HepG2 (cell line): Measurements from ENCODE around the gene MKNK1. TPM values are rescaled to one million over a fixed set of nuclear protein-coding genes. Genes with fewer than 3 reads are reported as not detected.

ENCODE experiments used
- ARNT2 ChIP-seq: sonication (generic); formaldehyde crosslinking; IDR thresholded peaks from 2 replicates; pipeline ENCODE4 v1.8.0; 2022; ENCODE audit warnings: mild to moderate bottlenecking, low read depth, missing genetic modification reagents, moderate library complexity
- FOXP1 ChIP-seq, 2 experiments: fragments of 450-650 bp in 1 of 2; IDR thresholded peaks; 2 replicates each; pipeline ENCODE4 v1.6.1; 2017 to 2018; ENCODE audit warnings: antibody characterized with exemption in 1 of 2
- MBNL3 ChIP-seq: fragments of 250-450 bp; sonication (Bioruptor Pico); conservative IDR thresholded peaks from 2 replicates; pipeline ENCODE4 v1.8.0; 2022; ENCODE audit warnings: mild to moderate bottlenecking, inconsistent platforms
- NONO ChIP-seq, 2 experiments: fragments of 450-650 bp in 1 of 2; sonication (generic) in 1 of 2; formaldehyde crosslinking in 1 of 2; IDR thresholded peaks in 1 of 2; conservative IDR thresholded peaks in 1 of 2; 2 replicates each; pipeline versions ENCODE4 v1.6.1 to v1.8.0; 2017 to 2022; ENCODE audit warnings: mild to moderate bottlenecking in 1 of 2, missing genetic modification reagents in 1 of 2, moderate library complexity in 1 of 2
- REL ChIP-seq: sonication (generic); formaldehyde crosslinking; conservative IDR thresholded peaks from 2 replicates; pipeline ENCODE4 v1.8.0; 2022; ENCODE audit warnings: mild to moderate bottlenecking, missing genetic modification reagents, moderate library complexity
- RXRB ChIP-seq: IDR thresholded peaks from 2 replicates; pipeline ENCODE4 v1.6.1; 2016; ENCODE audit warnings: borderline replicate concordance, missing genetic modification reagents, missing compliant biosample characterization
- TAF15 ChIP-seq: fragments of 200-400 bp; formaldehyde crosslinking; IDR thresholded peaks from one replicate; pipeline ENCODE4 v1.6.1; 2018; ENCODE audit warnings: mild to moderate bottlenecking, low read depth, low read length; ENCODE audit not compliant: poor library complexity, severe bottlenecking
- TP53 ChIP-seq: sonication (generic); formaldehyde crosslinking; conservative IDR thresholded peaks from 2 replicates; pipeline ENCODE4 v1.4.0; 2020; ENCODE audit warnings: missing genetic modification reagents
- ZNF484 ChIP-seq: sonication (generic); formaldehyde crosslinking; IDR thresholded peaks from 2 replicates; pipeline ENCODE4 v1.5.1; 2020; ENCODE audit warnings: mild to moderate bottlenecking, low read depth, missing genetic modification reagents, borderline replicate concordance
- polyA plus RNA-seq, 8 experiments: library from polyadenylated mRNA; depleted of rRNA in 3 of 8; stranded (reverse) in 7 of 8; unstranded in 1 of 8; fragments of >200 nt; fragmentation: Illumina TruSeq in 4 of 8; extraction: Trizol in 4 of 8; gene quantifications; 2 replicates each; pipeline versions ENCODE4 v1.2.1 to v1.2.3, GENCODE V29; 2011 to 2016; ENCODE audit warnings: low read depth in 4 of 8, missing spikeins in 1 of 8, mixed read lengths in 1 of 8; ENCODE audit not compliant: insufficient read depth in 1 of 8
- total RNA-seq, 5 experiments: library from RNA; depleted of rRNA; stranded (reverse); fragments of >200 nt; fragmentation: Illumina TruSeq; extraction: Trizol; gene quantifications; 2 replicates each; pipeline ENCODE4 v1.2.3, GENCODE V29; 2016; ENCODE audit warnings: low read depth in 1 of 5
- TF ChIP-seq, protein P1 (sequence below): sonication (generic); formaldehyde crosslinking; IDR thresholded peaks from 2 replicates; pipeline ENCODE4 v1.4.0; 2020; ENCODE audit warnings: mild to moderate bottlenecking, missing genetic modification reagents
- TF ChIP-seq, protein P2 (sequence below): sonication (generic); formaldehyde crosslinking; IDR thresholded peaks from 2 replicates; pipeline ENCODE4 v1.8.0; 2023; ENCODE audit warnings: mild to moderate bottlenecking, missing genetic modification reagents
- TF ChIP-seq, protein P3 (sequence below), 2 experiments: sonication (generic) in 1 of 2; formaldehyde crosslinking in 1 of 2; IDR thresholded peaks; 2 replicates each; pipeline versions ENCODE4 v1.5.1 to v1.6.1; 2011 to 2020; ENCODE audit warnings: borderline replicate concordance in 1 of 2, low read depth in 1 of 2, low read length in 1 of 2, mild to moderate bottlenecking in 1 of 2, missing genetic modification reagents in 1 of 2, moderate library complexity in 1 of 2

Gene MKNK1
- total and polyA plus RNA-seq, 2 of the 13 experiments (the other 11 are each of a cell fraction or from before 2014, with no cell fraction given), result 18.5 to 24.1 TPM

DNA sequence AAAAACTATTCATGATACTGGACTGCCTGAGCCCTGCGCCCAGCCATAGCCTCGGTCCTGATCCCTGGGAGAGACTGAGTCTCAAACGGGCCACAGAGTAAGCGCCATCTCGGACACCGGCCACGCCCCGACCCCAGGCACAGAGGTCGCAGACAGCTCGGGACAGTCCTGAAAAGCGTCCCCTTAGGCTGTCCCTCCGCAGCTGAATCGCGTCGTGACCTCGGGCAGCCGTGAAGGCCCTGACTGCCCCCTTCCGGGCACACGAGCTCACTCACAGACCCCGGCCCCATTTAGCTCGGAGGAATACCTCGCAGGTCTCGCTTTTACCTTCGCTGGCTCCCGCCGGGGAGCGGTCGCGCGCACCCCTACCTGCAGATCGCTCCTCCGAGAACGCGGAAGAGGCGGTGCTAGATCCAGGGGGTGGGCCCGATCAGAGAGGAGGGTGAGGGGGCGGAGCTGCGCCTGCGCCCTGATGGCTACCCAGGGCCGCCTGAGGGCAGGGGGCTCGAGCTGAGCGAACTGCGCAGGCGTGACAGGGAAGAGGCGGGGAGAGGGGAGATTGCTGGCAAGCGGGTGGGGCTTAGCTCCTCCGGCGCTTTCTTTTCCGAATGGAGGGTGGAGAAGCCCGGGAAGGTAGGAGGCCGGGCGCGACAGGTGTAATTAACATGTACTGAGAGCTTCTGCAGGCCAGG is at the start of gene MKNK1 (continued):
- TF ChIP-seq RXRB (CRISPR knock-in tag) (peak; percentile 62), FOXP1 (IDR thresholded peaks at IDR 0.05) (no peak), FOXP1 (CRISPR knock-in tag; IDR thresholded peaks at IDR 0.05) (0 out of 2 replicates have a peak, but pooled peaks have one; percentile 20), ARNT2 (CRISPR knock-in tag) (peak; percentile 63), MBNL3 (CRISPR knock-in tag) (no peak), NONO (IDR thresholded peaks at IDR 0.05) (no peak), NONO (CRISPR knock-in tag; conservative IDR thresholded peaks at IDR 0.05) (peak; percentile 83), ZNF484 (CRISPR knock-in tag) (no peak), REL (0 out of 2 replicates have a peak, but pooled peaks have one; percentile 53), TP53 (CRISPR knock-in tag) (peak; percentile 71; the same call in 1 of the 2 replicates), TAF15 (peak; percentile 72)
- TF ChIP-seq, protein P1, sequence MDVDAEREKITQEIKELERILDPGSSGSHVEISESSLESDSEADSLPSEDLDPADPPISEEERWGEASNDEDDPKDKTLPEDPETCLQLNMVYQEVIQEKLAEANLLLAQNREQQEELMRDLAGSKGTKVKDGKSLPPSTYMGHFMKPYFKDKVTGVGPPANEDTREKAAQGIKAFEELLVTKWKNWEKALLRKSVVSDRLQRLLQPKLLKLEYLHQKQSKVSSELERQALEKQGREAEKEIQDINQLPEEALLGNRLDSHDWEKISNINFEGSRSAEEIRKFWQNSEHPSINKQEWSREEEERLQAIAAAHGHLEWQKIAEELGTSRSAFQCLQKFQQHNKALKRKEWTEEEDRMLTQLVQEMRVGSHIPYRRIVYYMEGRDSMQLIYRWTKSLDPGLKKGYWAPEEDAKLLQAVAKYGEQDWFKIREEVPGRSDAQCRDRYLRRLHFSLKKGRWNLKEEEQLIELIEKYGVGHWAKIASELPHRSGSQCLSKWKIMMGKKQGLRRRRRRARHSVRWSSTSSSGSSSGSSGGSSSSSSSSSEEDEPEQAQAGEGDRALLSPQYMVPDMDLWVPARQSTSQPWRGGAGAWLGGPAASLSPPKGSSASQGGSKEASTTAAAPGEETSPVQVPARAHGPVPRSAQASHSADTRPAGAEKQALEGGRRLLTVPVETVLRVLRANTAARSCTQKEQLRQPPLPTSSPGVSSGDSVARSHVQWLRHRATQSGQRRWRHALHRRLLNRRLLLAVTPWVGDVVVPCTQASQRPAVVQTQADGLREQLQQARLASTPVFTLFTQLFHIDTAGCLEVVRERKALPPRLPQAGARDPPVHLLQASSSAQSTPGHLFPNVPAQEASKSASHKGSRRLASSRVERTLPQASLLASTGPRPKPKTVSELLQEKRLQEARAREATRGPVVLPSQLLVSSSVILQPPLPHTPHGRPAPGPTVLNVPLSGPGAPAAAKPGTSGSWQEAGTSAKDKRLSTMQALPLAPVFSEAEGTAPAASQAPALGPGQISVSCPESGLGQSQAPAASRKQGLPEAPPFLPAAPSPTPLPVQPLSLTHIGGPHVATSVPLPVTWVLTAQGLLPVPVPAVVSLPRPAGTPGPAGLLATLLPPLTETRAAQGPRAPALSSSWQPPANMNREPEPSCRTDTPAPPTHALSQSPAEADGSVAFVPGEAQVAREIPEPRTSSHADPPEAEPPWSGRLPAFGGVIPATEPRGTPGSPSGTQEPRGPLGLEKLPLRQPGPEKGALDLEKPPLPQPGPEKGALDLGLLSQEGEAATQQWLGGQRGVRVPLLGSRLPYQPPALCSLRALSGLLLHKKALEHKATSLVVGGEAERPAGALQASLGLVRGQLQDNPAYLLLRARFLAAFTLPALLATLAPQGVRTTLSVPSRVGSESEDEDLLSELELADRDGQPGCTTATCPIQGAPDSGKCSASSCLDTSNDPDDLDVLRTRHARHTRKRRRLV (CRISPR knock-in tag), result no peak; the same call in 1 of the 2 replicates
- TF ChIP-seq, protein P2, sequence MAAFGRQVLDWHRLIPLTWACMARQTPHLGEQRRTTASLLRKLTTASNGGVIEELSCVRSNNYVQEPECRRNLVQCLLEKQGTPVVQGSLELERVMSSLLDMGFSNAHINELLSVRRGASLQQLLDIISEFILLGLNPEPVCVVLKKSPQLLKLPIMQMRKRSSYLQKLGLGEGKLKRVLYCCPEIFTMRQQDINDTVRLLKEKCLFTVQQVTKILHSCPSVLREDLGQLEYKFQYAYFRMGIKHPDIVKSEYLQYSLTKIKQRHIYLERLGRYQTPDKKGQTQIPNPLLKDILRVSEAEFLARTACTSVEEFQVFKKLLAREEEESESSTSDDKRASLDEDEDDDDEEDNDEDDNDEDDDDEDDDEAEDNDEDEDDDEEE (CRISPR knock-in tag), result no peak; the same call in 1 of the 2 replicates
- TF ChIP-seq, protein P3, sequence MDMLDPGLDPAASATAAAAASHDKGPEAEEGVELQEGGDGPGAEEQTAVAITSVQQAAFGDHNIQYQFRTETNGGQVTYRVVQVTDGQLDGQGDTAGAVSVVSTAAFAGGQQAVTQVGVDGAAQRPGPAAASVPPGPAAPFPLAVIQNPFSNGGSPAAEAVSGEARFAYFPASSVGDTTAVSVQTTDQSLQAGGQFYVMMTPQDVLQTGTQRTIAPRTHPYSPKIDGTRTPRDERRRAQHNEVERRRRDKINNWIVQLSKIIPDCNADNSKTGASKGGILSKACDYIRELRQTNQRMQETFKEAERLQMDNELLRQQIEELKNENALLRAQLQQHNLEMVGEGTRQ (IDR thresholded peaks at IDR 0.05; ENCODE audit: low read depth, low read length), result no peak
- TF ChIP-seq, protein P3 (CRISPR knock-in tag; IDR thresholded peaks at IDR 0.05; ENCODE audit: borderline replicate concordance), result no peak
